Amniotic epithelial cell (primary cell): ENCODE measurements around the gene MYH7B.
A peak's percentile ranks its signal among the peaks of the same experiment; 100 is the strongest.

Experiments
- DNase-seq: peaks from one replicate; pipeline ENCODE4 v3.0.0-alpha.2; 2010; ENCODE audit warnings: low read depth

The MYH7B gene

DNA sequence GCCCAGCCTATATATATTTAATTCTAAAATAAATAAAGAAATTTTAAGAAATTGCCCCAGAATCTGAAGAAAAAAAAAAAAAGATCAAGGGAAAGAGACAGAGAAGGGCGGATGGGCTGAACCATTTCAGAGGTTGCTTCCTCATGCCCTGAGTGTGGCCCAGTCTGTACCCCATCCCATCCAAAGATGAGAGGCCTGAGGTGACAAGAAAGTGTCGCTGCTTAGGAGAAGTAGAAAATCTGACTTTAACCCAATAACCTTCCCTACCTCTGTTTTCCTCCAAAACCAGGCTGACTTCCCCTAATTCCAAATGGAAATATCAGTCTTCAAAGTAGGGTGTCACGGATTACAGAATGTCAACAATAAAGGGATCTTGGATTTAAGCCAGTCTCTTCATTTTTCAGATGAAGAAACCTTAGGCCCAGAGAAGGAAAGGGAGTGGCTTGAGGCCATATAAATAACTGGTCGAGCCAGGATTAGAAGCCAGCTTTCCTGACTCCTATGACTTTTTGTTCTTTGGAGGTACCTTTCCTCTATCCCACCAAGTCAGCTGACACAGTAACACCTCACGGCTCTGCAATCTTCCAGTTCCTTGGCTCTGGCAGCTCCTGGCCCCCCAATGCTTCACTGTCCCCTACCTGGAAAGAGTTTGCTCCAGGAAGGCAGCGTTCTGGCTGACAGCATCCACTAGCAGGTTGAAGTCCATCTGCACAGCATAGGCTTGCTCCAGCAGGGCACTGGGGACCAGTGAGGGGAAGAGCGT, 10.2 kb upstream of the MYH7B start:
- DNase-seq, result no peak

DNA sequence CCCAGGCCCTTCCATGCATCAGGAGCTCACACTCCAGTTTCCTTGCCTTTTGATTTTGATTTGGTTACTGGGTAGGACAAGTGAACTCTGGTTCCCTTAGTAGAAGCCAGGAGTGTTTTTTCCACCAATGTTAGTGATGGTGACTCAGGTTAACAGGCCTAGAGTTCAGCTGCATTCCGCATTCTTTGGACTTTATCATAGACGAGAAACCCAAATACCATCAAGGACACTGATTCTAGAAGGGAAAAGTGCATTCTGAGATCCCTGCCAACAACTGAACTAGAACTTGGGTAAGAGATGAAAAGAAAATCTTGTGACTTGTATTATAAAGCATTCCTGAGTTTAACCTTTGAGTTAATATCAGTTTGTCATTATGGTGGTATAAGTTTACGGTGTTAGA, 9.0 kb upstream of the MYH7B start:
- peak; percentile 78 for DNase-seq

DNA sequence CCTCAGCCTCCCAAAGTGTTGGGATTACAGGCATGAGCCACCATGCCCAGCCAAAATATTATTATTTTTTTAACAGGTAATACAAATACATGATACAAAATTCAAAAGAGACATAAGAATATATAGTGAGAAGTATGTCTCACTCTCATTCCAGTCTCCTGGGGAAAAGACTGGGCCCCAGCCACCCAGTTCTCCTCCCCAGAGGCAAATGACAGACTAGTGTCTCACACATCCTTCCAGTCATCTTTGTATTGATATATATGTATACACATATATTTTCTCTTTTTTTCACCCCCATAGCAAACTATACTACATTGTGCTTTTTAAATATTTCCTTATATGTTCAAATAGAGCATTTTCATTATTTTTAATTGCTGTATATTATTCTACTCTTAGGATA, 8.3 kb upstream of the MYH7B start:
- DNase-seq, result no peak

DNA sequence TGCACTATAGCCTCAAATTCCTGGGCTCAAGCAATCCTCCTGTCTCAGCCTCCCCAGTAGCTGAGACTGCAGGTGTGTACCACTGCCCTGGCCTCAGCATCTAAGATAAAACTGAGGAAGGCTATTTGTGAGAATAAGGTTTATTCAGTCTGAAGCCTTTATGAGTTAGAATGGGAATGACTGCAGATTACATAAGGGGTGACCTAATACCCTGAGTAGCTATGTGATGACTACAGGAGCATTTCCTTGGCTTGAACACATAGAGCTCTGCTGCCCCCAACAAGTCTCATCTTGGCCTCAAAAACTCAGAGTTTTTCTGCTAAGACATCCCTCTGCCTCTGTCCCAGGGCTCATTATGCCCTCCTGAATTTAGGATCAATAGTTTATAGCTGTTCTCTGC, 7.6 kb upstream of the MYH7B start:
- DNase-seq, result peak; percentile 86

DNA sequence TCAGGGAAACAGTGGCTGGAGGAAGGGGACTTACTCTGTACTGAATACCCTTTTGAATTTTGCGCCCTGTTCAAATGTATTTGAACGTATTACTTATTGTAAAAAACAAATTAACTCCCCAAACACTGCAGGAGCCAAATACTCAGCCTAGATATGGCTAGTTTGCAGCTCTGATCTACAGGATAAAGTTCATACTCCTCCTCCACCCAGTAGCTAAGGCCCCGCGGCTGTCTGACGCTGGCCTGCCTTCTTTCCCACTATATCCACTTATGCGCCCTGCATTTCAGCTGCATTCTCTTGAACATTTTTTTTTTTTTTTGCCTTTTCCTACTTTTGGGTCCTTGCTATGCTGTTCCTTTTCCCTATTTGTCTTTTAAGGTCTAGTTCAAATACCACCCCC, 6.5 kb upstream of the MYH7B start:
- no peak for DNase-seq

DNA sequence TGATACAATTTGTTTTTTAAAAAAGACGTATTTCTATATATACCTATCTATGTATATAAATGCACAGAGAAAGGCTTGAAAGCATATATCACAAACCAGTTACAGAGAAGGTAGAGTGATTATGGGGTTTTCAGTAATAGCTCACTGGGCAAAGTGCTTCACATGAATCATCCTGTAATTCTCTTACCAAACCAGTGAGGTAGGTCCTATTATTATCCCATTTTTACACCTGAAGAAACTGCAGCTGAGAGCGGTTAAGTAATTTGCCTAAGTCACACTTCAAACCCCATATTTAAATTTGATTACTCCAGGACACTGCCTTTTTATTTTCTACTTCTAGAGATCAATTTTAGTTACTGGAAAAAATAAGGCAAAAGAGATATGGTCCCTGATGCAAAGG, 4.4 kb upstream of the MYH7B start:
- no peak for DNase-seq

DNA sequence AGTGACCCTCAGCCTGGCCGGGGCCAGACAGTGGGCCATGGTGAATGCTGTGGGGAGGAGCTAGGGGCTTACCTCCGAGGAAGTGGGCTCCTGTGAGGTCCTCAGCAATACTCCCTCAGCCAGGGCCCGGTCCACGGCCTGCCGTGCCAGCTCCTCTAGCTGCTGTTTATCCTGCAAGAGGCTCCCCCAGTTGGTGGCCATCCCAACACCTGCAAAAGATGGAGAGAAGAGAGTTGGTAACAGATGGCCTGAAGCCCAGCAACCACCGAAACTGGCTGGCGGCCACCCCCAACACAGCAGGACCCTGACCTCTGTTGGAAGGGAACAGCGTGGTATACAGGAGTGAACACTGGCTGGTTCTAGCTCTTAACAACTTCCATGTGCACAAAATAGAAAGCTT, 4.0 kb upstream of the MYH7B start:
- DNase-seq, result no peak

GRCh38 chr20:34952671-34953070, 3.0 kb upstream of the MYH7B start:
- DNase-seq, result peak; percentile 87

DNA sequence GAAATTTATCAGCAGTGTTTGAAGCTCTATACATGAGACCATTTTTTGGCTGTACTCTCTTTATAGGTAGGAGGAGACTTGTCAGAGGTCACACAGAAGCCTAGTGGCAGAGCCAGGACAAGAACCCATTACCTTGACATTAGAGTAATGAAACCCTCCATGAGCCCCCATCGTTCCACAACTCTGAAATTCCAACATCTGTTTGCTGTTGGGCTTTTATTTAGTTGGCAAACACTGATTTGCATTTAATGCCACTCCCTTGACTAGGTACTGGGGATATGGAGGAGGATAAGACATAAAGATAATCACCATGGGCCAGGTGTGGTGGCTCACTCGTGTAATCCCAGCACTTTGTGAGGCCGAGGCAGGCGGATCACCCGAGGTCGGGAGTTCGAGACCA, 1.7 kb upstream of the MYH7B start:
- no peak for DNase-seq

DNA sequence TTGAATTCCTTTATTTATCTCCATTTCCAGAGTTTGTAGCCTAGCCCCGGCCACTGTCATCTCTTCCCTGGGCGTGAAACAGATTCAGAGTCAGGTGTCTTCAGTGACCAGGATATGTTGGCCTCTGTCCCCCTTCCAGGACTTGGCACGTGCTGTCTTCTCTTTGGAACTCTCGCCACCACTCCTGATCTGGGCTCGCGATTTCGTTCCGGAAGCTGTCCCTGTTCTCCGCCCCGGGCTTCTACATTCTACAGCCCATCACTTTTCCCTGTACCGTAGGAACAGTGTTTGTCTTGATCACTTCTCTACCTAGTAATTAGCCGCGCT, 801 bp upstream of the MYH7B start:
- DNase-seq, result no peak

DNA sequence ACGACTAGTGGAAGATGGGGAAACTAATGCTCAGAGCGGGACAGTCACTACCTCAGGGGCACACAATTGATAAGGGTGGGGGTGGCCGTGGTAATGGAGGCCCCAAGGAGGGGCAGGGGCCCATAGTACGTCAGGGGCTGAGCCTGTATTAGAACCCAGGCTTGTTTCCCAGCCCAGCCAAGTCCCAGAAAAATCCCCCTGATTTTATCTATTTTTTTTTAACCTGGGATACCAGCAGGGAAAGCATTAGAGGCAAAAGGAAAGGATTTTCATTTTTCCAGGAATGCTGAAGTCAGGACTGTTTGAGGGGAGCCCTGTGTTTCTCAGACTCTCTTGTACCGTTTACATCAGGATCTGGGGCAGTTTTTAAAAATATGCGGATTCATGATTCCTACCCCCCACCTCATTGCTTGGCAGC, 382 bp downstream of the MYH7B start:
- no peak for DNase-seq

DNA sequence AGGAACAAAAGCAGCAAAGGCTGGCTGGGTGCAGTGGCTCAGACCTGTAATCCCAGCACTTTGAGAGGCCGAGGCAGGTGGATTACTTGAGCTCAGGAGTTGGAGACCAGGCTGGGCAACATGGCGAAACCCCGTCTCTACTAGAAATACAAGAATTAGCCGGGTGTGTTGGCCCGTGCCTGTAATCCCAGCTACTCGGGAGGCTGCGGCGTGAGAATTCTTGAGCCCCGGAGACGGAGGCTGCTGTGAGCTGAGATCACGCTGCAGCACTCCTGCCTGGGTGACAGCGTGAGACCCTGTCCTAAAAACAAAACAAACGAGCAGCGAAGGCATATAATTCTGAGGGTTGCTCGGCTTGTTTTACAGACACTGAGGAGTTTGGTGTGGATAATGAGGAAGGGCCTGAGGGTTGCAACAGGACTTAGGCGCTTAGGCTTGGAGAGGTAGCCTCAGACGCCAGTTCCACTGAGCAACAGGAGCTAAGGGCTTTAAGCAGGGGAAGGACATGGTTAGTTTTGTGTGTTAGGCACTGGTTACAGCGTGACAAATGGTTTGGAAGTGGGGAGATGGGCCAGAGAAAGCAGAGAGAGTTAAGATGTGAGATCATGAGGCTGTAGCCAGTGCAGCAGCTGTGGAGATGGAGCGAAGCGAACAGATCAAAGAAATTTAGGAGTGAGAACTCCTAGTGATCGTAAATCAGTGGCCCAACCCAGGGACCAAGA, 1.2 kb downstream of the MYH7B start:
- no peak for DNase-seq

DNA sequence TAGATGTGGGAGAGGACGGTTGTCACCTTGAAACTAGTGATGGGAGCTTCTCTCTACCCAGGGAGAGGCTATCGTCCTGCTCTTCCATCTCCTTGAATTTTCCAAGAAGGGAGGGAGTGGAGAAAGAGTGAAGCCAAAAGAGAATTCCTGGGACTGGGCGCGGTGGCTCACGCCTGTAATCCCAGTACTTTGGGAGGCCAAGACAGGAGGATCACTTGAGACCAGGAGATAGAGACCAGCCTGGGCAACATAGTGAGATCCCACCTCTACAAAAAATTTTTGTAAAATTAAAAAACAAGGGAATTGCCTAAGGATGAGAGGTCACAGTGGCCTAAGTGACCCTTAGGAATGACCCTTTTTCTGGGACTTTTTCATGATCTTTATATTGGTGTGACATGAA, 8.8 kb downstream of the MYH7B start:
- no peak for DNase-seq

- no peak for DNase-seq
Measured at GRCh38 chr20:34965051-34965450, 9.4 kb downstream of the MYH7B start.

DNA sequence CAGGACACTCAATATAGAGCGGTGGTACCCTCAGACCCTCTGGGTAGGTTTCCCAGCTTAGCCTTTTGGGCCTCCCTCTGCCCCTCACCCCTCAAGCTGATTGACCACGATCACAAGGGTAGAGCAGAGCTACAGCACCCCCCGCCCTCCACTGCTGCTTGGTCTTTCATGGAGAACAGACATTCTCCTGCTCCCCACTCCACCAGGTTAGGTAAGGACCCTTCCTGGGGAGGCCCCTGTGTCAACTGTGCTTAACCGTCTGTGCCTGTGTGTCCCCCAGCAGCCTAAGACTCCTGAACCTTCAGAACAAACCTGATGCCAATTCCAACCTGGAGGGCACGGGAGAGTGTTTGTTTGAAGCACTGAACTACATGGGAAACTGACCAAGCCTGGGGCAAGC, 11.8 kb downstream of the MYH7B start:
- no peak for DNase-seq

DNA sequence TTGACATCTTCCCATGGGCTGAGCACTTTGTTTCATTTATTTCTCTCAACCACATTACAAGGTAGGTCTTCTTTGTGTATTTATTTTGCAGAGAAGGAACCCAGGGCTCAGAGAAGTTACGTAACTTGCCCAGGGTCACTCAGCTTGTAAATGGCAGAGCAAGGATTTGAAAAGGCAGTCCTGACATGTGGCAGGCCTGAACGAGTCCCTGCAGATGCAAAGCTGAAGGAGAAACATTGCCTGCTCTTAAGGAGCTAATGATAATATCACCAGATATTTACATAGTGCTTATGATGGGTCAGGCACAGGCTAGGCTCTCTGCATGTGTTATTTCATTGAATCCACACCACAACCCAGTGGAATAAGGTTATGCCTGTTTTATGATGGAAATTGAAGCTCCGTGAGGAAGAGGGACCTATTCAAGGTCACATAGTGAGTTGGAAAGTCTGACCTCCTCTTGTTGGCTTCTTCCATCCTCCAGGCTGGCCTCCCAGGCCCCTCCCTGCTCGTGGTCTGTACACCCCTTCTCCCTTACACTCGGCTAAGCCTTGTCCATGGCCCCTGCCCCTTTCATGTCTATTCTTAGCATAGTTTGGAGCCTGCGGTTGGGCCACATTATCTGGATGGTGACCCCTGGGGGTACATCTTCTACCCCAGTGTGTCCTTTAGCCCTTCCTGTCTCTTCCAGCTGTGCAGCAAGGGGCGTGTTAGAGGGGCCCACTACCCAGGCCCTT, 12.5 kb downstream of the MYH7B start:
- DNase-seq, result no peak

DNA sequence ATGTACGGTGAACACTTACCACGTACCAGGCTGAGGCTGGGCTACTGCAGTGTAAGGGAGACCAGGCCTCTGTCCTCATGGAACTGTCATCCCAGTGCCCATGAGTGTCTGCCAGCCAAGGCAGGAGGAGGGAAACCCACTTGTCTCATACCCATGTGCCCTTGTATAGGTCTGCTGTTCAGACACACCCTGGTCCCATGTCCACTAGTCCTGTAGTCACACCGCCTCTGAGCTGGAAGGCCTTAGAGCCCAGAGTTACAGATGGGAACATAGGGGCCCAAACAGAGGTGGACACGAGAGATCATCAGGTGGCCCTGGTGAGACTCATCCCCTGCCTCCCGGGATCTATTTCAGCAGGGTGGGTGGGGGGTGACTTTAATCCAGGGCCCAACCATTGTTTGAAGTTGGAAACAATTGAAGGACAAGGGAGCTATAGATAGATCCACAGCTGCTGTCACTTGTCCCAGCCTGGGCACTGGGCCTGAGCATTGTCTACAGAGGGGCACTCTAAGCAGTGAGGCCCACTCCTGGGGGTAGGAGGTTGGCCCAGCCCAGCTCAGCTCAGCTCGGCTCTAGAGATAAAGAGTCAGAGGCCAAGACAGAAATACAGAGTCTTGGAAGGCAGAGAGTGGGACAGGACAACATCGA, 14.6 kb downstream of the MYH7B start:
- no peak for DNase-seq

DNA sequence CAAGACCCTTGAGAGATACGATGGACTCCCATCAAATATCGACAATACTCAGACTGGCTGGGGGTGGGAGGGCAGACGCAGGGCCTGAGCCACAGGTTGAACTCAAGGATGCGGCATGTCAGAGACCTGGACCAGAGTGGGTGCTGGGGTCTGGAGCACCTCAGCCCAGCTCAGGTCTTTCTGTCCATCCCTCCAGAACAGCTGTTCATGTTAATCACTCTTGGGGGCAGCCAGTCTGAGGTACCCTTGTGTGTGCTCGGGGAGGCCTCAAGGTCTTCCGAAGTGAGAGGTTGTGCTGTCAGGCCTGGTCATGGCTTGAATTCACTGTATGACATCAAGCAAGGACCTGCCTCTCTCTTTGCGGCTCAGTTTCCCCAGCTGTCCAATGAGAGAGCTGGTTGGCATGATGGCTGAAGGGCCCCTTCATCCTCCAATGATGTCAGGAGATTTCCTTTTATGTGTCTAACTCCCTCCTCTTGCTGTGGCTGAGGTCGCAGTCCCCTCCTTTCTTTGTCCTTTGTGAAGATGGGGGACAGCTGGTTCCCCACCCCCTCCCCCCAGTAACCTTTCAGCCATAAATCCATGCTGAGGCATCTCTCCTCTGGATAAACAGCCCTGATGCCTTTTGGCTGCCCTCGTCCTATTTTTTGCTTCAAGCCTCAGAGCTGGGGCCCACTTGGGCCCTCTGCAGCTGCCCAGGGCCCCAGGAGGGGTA, 15.3 kb downstream of the MYH7B start:
- DNase-seq, result no peak

DNA sequence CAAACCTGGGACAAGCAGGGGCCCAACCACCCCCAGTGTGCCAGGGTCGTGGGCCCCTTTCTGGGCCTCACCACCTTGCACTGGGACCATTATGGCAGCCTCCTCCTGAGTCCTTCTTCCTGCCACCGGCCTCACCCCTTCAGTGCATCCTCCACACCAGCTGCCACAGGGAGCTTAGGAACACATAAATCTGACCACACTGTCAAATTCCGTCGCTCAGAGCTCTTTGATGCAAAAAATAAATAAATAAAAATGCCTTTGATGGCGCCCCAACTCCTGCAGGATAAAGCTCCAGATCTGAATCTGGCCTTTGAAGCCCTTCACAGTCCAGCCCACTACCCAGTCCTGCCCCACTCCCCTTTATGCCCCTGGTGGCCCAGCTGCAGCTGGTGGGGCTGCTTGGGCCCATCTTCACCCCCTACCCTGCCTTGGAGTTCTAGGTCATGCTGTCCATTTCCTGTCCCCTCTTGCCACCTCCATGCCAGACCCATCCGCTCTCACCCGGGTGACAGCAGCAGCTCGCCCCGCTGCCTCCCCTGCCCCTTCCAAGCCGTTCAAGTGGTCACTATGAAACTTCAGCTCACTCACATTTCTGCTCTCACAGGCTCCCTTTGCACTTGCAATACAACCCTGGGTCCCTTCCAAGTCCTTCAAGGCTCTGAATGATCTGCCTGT, 16.0 kb downstream of the MYH7B start:
- DNase-seq, result no peak

- DNase-seq, result no peak
Measured at GRCh38 chr20:34974246-34974645, 18.6 kb downstream of the MYH7B start.

- DNase-seq, result no peak
Measured at GRCh38 chr20:34976286-34976685, 20.6 kb downstream of the MYH7B start.
